ENCODE measurements around the gene RWDD4.

- TF ChIP-seq CTCF (conservative IDR thresholded peaks at IDR 0.05) (no peak), EZH2 (IDR thresholded peaks at IDR 0.05; ENCODE audit: low read depth) (no peak)
Observed at GRCh38 chr4:183594823-183595222, 64.2 kb downstream of the RWDD4 start.
